Myometrial cell (primary cell): ENCODE measurements around the gene TMTC2. TPM values are rescaled to one million over a fixed set of nuclear protein-coding genes. Genes with fewer than 3 reads are reported as not detected.

ENCODE experiments used
- total RNA-seq: library from RNA; depleted of rRNA; stranded (reverse); fragments of >200 nt; gene quantifications from 2 replicates; pipeline ENCODE4 v1.2.3, GENCODE V29; 2015

The TMTC2 gene
- 2.9 and 4.3 TPM in 2 replicates for total RNA-seq

DNA sequence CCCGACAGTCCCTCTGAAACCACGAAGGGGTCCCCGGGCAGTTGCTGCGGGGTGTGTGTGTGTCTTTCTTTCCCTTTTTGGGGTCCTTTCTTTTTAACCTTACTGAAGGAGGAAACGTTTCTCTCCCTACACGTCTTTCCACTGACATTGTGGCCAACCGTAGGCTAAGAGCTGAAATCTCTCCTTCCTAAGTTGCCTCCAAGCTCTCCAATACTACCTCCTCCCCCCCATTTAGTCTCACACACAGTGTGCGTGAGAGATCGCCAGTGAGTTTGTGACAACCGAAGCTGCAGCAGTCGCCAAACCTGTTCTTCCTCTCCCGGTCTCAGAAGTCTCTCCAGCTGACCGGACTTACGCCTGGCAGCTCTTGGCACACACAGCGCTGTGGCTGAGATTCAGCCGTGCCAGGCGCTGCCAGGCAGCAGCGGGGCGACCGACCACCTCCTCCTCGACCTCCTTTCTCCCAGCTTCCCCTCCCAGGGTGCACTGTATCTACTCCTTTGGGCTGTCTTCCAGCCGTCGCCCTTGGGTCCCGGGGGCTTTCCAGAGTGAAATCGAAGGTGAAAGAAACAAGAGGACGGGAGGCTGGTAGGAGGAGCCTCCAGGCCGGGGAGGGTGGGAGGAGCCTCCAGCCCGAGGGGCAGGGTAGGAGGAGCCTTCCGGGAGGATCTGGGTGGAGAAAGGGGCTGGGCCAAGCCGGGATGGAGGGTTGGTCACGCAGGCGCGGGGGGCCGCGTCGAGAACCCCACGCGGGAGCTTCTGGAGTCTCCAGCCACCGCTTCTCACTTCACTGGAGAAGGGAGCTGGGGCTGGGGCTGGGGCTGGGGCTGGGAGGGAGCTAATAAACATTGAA is at the start of gene TMTC2:
TMTC2 (plus strand) TSS at position 739 of the 853 bp plus-strand sequence.

